ENCODE results near the gene FAM227B.
"Not testable (repeated sequence)": the region's sequence is repeated elsewhere in the genome, so short reads cannot be mapped to it uniquely, and the experiment has no call there.

The FAM227B gene

DNA sequence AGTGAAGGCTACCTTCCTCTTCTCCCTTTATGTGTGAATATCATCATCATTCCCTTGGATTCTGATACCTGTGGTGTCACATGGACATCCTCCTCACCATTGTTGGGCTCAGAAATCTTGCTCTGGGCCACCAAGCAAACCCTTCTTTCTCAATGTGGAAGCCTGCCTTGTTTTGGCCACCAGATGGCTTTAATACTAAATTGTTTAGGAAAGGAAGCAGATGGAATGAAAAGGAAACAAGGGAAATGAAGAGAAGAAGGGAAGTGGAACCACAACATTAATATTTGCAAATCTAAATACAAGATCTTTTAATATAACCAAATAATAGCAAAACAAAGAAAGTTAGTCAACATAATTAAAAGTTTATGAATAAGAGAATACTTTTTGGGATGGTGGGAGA lies 14.0 kb downstream of the FAM227B start:
- DNase-seq = no peak

DNA sequence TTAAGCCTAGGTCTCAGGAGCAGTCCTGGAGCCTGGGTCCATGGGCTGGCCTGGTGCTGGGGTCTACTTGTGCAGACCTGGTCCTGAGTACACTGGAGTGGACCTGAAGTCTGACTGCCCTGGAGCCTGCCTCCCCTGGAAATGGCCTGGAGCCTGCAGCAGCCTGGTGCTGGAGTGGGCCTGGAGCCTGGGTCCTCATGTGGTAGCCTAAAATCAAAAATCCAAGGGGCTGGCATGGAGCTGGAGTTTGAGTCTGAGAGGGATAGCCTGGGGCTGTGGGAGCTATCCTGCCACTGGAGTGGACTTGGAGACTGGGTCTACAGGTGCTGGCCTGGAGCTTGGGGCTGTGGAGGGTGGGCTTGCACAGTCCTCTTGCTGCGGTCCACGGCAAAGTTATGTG lies 15.0 kb downstream of the FAM227B start:
- DNase-seq = no peak

DNA sequence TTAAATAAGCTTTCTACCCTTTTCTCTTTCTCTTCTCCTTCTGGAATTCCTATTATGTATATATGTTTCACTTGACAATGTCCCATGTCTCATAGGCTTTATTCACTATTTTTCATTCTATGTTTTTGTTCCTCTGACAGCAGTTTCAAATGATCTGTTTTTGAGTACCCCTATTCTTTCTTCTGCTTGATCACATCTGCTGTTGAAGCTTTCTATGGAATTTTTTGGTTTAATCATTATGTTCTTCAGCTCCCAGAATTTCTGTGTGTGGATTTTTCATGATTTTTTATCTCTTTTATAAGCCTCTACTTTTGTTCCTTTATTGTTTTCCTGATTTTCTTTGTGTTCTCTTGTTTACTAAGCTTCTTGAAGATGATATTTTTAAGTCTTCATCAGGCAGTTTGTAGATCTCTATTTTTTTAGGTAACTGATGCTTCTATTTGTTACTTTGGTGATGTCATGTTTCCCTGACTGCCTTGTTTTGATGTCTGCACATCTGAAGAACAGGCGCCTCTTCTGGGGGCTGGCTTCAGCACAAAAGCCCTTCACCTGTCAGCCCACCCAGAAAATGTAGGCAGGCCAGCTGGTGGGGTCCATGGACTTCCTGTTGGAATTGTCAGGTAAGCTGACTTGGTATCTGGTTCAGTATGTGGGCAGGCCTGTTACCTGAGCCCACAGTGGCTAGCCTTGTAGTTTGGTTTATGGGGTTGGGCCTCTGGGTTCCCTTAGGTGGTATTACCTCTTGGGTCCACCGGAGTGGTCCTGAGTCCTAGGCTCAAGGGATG lies 15.8 kb downstream of the FAM227B start:
- DNase-seq = no peak

DNA sequence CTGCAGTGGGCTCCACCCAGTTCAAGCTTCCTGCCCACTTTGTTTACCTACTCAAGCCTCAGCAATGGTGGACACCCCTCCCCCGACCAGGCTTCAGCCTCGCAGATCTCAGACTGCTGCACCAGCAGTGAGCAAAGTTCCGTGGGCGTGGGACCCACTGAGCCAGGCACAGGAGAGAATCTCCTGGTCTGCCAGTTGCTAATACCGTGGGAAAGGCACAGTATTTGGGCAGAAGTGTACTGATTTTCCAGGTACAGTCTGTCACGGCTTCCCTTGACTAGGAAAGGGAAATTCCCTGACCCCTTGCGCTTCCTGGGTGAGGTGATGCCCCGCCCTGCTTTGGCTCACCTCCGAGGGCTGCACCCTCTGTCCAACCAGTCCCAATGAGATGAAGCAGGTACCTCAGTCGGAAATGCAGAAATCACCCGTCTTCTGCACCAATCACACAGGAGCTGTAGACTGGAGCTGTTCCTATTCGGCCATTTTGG lies 27.7 kb downstream of the FAM227B start:
- DNase-seq = not testable (repeated sequence)

DNA sequence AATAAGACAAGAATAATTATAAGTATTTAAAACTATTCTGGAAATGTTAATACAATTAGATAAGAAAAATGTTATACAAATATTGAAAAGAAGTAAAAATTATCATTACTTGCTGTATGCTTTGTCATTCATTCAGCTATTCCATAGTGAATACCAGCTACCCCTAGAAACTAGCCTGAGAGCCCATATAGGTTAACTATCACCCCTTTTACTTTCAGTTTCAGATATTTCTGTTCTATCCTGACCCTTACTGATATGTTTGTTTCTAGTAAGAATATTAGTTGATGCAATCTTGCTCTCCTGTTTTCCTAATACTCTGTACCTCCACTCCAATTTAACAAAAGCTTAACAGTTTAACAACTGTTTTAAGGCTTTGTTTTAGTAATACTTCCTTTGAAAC lies 31.6 kb downstream of the FAM227B start:
- no peak for DNase-seq

DNA sequence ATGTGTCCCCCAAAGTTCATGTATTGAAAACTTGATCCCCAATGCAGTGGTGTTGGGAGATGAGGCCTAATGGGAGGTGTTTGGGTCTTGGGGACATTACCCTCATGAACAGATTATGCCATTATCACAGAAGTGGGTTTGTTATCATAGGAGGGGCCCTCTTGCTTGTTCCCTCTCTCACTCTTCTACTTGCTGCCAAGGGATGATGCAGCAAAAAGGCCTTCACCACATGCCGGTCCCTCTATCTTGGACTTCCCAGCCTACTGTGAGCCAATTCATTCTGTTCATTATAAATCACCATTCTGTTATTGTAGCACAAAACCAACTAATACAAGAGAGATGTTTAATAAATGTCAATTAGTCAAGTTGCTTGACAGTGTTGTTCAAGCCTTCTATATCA lies 47.2 kb downstream of the FAM227B start:
- DNase-seq = no peak

DNA sequence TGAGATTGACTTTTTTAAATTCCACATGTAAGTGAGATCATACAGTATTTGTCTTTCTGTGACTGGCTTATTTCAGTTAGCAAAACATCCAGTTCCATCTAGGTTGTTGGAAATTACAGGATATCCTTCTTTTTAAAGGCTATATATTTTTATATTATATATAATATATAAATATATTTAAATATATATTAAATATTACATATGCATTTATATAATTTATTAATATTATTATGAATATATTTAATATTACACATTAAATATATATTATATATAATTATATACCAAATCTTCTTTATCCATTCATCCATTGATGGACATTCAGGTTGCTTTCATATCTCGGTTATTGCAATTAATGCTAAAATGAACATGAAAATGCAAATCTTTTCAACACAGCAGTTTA lies 49.9 kb downstream of the FAM227B start:
- no peak for DNase-seq

DNA sequence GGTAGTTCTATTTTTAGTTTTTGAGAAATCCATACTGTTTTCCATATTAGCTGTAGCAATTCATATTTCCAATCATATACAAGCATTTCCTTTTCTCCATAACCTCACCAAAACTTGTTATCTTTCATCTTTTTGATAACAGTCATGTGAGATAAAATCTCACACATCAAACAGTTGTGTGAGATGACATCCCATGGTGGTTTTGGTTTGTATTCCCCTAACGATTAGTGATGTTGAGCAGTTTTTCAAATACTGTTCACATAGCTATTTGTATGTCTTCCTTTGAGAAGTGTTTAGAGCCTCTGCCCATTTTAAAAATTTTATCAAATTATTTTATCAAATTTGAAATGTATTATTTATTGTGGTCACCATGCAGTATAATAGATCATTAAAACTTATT lies 50.4 kb downstream of the FAM227B start:
- no peak for DNase-seq

DNA sequence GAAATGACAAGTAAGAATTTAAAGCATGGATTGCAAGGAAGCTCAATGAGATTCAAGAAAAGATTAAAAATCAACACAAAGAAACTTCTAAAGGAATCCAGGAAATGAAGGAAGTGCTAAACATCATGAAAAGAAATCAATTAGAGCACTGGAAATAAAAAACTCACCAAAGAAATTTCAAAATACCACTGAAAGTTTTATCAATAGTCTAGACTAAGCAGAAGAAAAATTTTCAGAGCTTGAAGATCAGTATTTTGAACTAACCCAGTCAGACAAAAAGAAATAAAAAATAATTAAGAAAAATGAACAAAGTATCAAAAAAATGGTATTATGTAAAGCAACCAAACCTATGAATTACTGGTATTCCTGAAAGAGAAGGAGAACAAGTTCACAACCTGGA lies 60.6 kb downstream of the FAM227B start:
- no peak for DNase-seq

DNA sequence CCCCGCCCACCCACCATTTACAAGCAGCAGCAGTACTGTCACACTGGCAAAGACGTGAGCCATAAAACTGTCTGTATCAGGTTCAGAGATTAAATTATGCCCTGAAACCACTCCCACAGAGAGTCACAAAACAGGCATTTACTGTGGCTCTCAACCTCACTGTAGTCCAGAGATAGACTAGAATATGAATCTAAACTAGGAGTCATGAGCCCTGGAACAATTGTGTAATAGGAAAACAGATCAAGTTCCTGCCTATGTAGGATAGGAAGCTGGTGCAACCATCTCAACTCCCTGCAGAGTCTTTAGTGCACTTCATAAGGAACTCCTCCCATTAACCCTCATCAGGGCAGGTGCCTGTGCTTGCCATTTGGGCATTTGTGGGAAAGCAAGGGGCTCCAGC lies 61.7 kb downstream of the FAM227B start:
- DNase-seq = no peak

DNA sequence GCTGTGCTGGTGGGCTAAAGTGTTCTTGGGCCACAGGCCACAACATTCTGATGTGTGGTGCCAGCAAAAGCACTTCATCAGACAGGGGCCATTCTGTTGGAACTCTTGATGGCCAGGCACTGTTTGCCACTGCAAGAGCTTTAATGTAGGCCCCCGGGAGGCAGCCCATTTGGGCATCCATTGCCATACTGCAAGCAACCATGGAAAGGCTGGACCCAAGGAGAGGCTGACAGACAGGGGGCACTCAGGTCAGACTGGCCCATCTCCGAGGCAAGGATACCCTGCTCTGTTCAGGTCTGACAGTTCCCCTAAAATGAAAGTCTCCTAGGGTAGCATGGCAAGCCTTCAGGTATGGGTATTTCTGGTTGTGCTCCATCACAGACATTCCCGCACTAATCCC lies 64.2 kb downstream of the FAM227B start:
- DNase-seq = no peak

DNA sequence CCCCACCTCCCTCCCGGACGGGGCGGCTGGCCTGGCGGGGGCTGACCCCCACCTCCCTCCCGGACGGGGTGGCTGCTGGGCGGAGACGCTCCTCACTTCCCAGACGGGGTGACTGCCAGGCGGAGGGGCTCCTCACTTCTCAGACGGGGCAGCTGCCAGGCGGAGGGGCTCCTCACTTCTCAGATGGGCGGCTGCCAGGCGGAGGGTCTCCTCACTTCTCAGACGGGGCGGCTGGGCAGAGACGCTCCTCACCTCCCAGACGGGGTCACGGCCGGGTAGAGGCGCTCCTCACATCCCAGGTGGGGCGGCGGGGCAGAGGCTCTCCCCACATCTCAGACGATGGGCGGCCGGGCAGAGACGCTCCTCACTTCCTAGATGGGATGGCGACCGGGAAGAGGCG lies 70.3 kb downstream of the FAM227B start:
- DNase-seq = not testable (repeated sequence)

DNA sequence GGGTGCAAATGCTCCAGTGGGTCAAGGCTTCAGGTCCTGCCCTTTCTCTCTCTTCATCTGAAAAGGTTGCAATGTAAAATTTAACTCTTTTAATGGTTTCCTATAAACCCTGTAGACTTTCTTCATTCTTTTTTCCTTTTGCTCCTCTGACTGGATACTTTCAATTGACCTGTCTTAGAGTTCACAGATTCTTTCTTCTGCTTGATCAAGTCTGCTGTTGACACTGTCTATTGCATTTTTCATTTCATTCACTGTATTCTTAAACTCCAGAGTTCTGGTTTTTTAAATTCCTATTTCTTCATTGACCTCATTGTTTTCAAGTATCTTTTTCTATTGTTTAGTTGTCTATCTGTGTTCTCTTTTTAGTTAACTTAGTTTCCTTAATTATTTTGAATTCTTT lies 82.1 kb downstream of the FAM227B start:
- DNase-seq = no peak

DNA sequence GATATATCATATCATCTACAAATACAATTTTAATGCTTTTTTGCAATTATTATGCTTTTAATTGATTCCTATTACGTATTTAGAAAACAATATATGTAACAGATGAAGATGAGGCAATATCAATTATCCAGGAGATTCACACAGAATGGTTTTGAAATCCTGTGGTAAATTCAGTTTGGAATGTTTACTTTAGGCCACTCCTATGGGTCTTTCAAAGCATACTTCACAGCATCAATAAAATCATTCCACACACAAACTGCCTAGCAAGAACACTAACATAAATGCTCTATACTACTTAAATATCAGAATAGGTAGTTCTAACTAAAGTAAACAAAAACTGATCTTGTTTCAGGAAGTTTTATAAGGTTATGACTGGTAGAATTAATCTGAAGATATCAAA lies 90.5 kb downstream of the FAM227B start:
- no peak for DNase-seq

DNA sequence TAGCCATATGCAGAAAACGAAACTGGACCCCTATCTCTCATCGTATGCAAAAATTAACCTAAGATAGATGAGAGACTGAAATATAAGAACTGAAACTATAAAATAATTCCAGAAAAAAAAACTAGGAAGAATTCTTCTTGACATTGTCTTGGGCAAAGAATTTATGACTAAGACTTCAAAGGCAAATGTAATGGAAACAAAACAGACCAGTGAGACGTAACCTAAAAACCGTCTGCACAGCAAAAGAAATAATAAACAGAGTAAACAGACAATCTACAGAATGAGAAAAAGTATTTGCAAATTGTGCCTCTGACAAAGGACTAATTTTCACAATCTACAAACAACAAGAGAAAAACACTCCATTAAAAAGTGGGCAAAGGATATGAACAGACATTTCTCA lies 92.3 kb downstream of the FAM227B start:
- DNase-seq = no peak

DNA sequence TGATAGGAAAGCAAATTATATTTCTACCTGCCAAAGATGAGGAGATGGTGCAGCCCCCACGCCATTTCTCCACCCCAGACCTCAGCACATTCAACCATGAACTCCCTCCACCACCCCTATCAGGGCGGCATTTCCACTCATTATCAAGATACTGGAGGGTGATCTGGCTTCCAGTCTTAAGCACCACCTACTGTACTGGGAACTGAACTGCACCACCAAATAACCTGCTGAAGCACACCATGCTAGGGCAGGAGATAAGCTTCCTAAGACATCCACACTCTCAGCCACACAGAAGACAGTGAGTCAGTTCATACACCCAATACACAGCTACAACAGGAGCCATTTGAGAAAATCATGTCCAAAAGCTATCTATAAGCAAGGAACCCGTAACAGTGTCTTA lies 98.8 kb downstream of the FAM227B start:
- DNase-seq = no peak

DNA sequence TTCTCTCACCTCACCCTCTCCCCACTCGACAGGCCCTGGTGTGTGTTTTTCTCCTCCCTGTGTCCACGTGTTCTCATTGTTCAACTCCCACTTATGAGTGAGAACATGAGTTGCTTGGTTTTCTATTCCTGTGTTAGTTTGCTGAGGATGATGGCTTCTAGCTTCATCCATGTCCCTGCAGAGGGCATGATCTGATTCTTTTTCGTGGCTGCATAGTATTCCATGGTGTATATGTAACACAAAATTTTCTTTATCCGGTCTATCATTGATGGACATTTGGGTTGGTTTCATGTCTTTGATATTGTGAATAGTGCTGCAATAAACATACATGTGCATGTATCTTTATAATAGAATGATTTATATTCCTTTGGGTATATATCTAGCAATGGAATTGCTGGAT lies 107.9 kb downstream of the FAM227B start:
- DNase-seq = not testable (repeated sequence)

DNA sequence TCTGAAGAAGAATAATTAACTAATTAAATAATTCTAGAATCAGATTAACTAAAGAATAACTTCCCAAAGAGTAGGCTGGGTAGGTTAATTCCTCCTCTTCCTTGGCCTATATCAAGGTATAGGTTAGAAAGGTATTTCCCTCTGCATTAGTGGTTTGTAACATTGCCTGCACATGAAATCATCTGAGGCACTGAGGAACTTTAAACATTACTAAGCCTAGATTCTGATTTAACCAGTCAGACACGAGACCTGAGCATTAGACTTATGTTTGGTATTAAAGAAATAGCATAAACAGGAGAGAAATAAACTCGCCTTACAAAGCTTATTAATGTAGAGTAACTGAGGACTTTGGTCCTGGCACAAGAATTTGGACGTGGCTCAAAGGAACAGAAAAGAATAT lies 113.4 kb downstream of the FAM227B start:
- no peak for DNase-seq

DNA sequence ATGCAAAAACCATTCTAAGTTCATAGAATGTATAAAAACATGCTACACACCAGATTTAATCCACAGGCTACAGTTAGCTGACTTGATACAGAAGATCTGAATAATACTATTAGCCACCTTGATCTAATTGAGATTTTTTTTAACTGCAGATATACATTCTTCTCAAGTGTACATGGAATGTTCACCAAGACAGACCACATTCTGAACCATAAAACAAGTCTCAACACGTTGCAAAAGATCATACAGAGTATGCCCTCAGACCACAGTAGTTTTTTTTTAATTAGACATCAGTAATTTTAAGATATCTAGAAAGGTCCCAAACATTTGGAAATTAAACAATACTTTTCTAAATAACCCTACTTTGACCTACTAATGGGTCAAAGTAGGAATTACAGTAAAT lies 114.3 kb downstream of the FAM227B start:
- no peak for DNase-seq

DNA sequence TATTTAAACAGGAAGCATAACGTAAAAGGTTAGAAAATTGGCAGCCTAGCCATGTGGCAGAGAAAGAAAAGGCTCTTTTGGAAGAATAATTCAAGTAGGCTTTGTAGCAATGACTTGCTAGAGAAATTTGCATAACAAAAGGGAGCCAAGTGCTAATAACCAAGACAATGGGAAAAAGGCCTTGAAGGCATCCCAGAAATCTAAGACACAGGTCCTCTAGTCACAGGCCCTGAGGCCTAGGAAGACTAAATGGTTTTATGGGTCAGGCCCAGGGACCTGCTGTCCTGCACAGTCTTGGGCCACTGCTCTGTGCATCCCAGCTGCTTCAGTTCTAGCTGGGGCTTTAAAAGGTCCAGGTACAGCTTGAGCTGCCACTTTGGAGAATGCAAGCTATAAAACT lies 119.0 kb downstream of the FAM227B start:
- DNase-seq = no peak

DNA sequence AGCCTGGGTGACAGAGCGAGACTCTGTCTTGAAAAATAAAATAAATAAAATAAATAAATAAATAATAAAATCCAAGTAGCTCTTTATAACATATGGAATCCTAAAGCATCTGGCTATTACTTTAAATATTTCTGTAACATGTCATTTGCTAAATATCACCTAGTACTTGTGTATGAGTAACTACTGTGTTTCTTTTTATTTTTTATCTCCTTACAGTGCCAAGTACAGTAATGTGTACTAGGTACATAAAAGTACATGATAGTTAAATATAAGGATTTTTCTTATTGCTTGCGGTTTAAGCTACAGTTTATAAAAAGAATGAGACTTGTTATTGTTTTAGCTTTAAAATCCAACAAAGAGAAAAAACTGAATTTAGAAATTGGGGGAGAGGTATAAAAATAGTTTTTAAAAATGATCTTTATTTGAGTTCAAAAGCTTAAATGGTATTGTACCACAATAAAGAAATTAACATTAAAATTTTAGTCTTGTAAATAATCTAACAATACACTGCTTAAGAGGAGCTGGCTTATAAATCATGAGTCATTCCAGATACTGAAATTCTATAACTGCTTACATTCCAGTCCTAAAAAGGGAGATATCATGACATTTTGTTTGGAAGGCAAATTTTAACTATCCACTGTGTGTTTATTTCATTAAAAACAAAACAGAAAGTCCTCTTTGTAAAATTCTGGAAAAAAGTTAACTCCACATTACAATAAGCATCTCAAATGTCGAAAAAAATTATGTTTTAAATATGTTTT lies 124.4 kb downstream of the FAM227B start:
- DNase-seq = no peak

DNA sequence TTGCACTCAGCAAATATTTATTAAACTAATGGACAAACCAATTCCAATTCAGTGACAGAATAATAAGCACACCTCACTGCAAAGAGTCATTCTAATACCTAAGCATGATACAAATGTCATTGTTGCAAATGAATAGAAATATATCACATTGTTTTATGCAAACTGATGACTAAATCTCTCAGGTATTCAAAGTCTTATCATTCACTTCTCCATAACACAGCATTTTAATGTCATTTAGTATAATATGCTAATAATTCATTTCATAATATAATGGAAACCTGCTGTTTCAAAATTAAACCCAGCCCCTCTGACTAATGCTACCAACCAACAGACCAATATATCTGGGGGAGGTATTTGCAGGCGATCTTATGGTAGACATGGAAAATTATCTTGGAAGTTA lies 125.8 kb downstream of the FAM227B start:
- no peak for DNase-seq

DNA sequence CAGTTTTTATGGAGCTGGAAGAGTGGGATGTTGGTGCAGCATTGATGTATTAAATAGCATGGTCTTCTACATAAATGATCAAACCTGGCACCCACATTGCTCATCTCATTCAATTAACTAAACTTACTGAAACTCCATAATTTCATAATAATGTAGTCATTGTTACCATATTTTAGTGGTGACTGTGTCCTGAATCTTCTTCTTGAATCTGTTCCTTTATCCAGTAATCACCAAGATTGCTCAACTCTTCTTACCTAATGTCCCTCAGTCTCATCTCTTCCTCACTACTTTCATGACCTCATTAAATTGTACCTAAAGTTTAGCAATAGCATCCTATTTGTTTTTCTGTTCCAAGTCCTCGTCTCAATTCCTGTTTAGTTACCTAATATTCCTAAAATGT lies 127.8 kb downstream of the FAM227B start:
- DNase-seq = no peak

DNA sequence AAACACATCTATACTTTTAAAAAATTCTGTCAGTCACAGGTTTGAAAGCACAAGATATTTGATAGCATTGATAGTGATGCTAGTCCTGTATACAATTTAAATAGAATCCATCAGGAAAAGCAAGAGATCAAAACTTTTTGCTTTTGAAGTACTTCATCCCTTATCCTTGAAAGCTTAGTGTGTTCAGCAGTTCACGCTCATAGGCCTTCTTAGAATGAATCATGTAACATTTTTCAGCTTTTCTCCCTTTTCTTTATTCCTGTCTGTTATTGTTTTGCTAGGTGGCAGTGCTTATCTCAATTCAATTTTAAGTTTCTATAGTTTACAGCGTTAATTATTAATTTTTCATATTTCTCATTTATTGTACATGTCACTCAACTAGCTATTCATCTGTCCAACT lies 128.5 kb downstream of the FAM227B start:
- no peak for DNase-seq

DNA sequence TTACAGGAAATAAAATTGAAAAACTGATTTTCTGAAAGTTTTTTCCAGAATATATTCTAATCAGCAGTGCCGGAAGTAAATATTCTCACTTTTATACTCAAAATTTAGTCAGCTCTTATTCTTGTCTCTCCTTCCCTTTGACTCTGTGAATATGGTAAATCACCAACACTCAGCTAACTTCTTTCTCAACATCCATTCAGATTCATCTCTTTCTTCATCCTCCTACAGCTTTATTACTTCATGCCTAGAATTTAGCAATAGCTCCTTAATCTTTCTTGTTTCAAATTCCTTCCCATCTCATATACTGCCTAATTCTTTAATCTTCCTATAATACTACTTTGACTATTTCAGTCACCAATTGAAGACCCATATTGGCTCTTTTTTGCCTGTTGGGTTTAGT lies 129.7 kb downstream of the FAM227B start:
- no peak for DNase-seq
